ENCODE results near the gene DAAM1.

The DAAM1 gene

GRCh38 chr14:59362513-59362912 lies 174.0 kb downstream of the DAAM1 start:
- DNase-seq (ENCODE audit: low read depth), result peak; percentile 54

GRCh38 chr14:59363531-59364226 lies 175.2 kb downstream of the DAAM1 start:
- peak; percentile 74 for DNase-seq (ENCODE audit: low read depth)

GRCh38 chr14:59370158-59370742 lies 181.8 kb downstream of the DAAM1 start:
- DNase-seq (ENCODE audit: low read depth), result no peak

- no peak for DNase-seq (ENCODE audit: low read depth)
These were observed 183.3 kb downstream of the DAAM1 start for GRCh38 chr14:59371771-59372170.

GRCh38 chr14:59374048-59374447 lies 185.6 kb downstream of the DAAM1 start:
- no peak for DNase-seq (ENCODE audit: low read depth)

- no peak for DNase-seq (ENCODE audit: low read depth)
These were observed 188.2 kb downstream of the DAAM1 start for GRCh38 chr14:59376686-59377085.

GRCh38 chr14:59377491-59377890 lies 189.0 kb downstream of the DAAM1 start:
- DNase-seq (ENCODE audit: low read depth), result no peak

GRCh38 chr14:59377991-59378601 lies 189.6 kb downstream of the DAAM1 start:
- no peak for DNase-seq (ENCODE audit: low read depth)

- peak; percentile 53 for DNase-seq (ENCODE audit: low read depth)
These were observed 201.5 kb downstream of the DAAM1 start for GRCh38 chr14:59389936-59390335.

- no peak for DNase-seq (ENCODE audit: low read depth)
These were observed 202.9 kb downstream of the DAAM1 start for GRCh38 chr14:59391388-59391787.

GRCh38 chr14:59394268-59394667 lies 205.8 kb downstream of the DAAM1 start:
- peak; percentile 36 for DNase-seq (ENCODE audit: low read depth)

- DNase-seq (ENCODE audit: low read depth), result no peak
These were observed 207.2 kb downstream of the DAAM1 start for GRCh38 chr14:59395672-59396071.

- DNase-seq (ENCODE audit: low read depth), result no peak
These were observed 210.4 kb downstream of the DAAM1 start for GRCh38 chr14:59398841-59399240.

- peak; percentile 20 for DNase-seq (ENCODE audit: low read depth)
These were observed 218.2 kb downstream of the DAAM1 start for GRCh38 chr14:59406454-59407245.

- peak; percentile 92 for DNase-seq (ENCODE audit: low read depth)
These were observed 219.0 kb downstream of the DAAM1 start for GRCh38 chr14:59407246-59408010.

- DNase-seq (ENCODE audit: low read depth), result no peak
These were observed 227.6 kb downstream of the DAAM1 start for GRCh38 chr14:59415836-59416602.

- no peak for DNase-seq (ENCODE audit: low read depth)
These were observed 228.8 kb downstream of the DAAM1 start for GRCh38 chr14:59417311-59417710.

GRCh38 chr14:59419303-59419702 lies 230.8 kb downstream of the DAAM1 start:
- no peak for DNase-seq (ENCODE audit: low read depth)
